ENCODE measurements around the gene SHF. TPM values are rescaled to one million over a fixed set of nuclear protein-coding genes. Genes with fewer than 3 reads are reported as not detected.

The SHF gene
- total RNA-seq, 1 donor from 2014 or later, result 61.1 TPM

DNA sequence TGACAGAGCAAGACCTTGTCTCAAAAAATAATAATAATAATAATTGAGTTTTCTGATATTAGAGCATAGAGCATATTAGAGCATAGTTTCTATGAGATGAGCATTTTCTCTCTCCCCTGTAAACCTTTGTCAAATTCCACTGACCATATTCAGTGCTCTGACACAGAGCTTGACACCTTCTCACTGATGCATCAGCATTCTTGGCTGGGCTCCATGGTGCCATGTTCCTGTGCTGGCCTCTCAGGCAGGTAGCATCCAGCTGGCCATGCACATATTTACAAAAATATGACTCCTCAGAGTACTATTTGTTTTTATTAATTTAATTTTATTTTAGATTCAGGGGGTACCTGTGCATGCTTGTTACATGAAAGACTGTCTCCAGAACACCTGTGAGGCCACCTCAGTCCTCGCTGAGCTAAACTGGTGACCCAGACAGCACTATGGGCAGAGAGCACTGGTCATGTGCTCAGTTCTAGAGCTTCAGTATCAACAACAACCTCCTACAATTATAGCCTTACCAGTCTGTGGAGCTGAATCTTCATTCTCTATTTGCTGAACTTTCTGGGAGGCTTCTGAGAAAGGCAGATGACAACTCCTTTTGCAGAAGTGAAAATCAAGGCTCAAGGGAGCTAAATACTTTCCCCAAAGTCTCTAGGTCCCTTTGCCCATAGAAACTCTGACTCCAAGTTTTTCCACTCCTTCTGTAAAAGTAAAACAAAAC is 42.6 kb upstream of the SHF start:
- Mint-ChIP-seq H3K27me3 (no peaks in the 10 kb centered on the region), H3K4me3 (ENCODE audit: low read depth) (no peak overlapping the region), H3K36me3 (ENCODE audit: insufficient read depth) (peaks cover 3% of the 10 kb centered on the region), H3K4me1 (ENCODE audit: low read depth) (peaks cover 5% of the 10 kb centered on the region), H3K9me3 (ENCODE audit: low read depth) (peaks cover 17% of the 10 kb centered on the region), H3K27ac (no peak overlapping the region)
- no peak for DNase-seq (ENCODE audit: low spot score, unreplicated experiment)
- TF ChIP-seq, protein P1, sequence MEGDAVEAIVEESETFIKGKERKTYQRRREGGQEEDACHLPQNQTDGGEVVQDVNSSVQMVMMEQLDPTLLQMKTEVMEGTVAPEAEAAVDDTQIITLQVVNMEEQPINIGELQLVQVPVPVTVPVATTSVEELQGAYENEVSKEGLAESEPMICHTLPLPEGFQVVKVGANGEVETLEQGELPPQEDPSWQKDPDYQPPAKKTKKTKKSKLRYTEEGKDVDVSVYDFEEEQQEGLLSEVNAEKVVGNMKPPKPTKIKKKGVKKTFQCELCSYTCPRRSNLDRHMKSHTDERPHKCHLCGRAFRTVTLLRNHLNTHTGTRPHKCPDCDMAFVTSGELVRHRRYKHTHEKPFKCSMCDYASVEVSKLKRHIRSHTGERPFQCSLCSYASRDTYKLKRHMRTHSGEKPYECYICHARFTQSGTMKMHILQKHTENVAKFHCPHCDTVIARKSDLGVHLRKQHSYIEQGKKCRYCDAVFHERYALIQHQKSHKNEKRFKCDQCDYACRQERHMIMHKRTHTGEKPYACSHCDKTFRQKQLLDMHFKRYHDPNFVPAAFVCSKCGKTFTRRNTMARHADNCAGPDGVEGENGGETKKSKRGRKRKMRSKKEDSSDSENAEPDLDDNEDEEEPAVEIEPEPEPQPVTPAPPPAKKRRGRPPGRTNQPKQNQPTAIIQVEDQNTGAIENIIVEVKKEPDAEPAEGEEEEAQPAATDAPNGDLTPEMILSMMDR (IDR thresholded peaks at IDR 0.05; ENCODE audit: unreplicated experiment), result no peak

GRCh38 chr15:45228931-45229330 is 41.2 kb upstream of the SHF start:
- peaks cover 15% of the 10 kb centered on the region for H3K4me1 Mint-ChIP-seq (ENCODE audit: low read depth)
- H3K36me3 Mint-ChIP-seq (ENCODE audit: insufficient read depth), result peaks cover 3% of the 10 kb centered on the region
- H3K9me3 Mint-ChIP-seq (ENCODE audit: low read depth), result peaks cover 16% of the 10 kb centered on the region
- no peaks in the 10 kb centered on the region for H3K27me3 Mint-ChIP-seq
- DNase-seq (ENCODE audit: low spot score, unreplicated experiment), result no peak
- TF ChIP-seq, protein P1 (IDR thresholded peaks at IDR 0.05; ENCODE audit: unreplicated experiment), result no peak
- H3K4me3 Mint-ChIP-seq (ENCODE audit: low read depth), result no peak overlapping the region
- H3K27ac Mint-ChIP-seq, result no peak overlapping the region

GRCh38 chr15:45225506-45226273 is 37.9 kb upstream of the SHF start:
- no peak overlapping the region for H3K27ac Mint-ChIP-seq
- peaks cover 17% of the 10 kb centered on the region for H3K4me1 Mint-ChIP-seq (ENCODE audit: low read depth)
- peaks cover 2% of the 10 kb centered on the region for H3K27me3 Mint-ChIP-seq
- TF ChIP-seq, protein P1 (IDR thresholded peaks at IDR 0.05; ENCODE audit: unreplicated experiment), result no peak
- no peak overlapping the region for H3K4me3 Mint-ChIP-seq (ENCODE audit: low read depth)
- H3K9me3 Mint-ChIP-seq (ENCODE audit: low read depth), result peaks cover 11% of the 10 kb centered on the region
- peaks cover 2% of the 10 kb centered on the region for H3K36me3 Mint-ChIP-seq (ENCODE audit: insufficient read depth)
- DNase-seq (ENCODE audit: low spot score, unreplicated experiment), result no peak

DNA sequence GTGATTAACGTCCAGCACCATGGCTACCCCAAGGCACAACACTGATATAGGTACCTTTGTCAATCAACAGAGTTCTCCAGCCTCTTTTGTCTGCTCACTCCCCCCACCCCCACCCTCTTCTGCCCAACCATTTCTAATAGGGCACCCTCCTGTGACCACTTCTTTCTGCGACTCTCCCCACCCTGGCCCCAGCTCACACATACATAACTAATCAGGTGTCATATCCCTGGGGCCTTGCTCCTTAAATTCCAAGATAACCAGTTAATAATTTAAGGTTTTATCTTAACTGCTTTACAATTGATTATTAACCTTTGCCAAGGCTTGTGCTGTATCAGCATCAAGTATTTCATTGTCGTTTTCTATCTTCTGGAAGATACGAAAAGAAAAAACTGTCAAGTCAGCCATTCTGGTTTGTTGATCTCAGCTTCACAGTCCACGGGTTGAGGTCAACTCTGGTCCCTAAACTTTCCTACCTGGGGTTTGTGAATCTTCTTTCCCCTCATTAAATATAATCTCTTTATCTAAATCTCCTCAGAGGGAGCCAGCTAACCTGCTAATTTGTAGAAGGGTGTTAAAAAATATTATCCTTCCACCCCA is 37.0 kb upstream of the SHF start:
- Mint-ChIP-seq H3K27ac (no peak overlapping the region), H3K36me3 (ENCODE audit: insufficient read depth) (peaks cover 2% of the 10 kb centered on the region), H3K9me3 (ENCODE audit: low read depth) (peaks cover 11% of the 10 kb centered on the region), H3K4me3 (ENCODE audit: low read depth) (no peak overlapping the region), H3K27me3 (peaks cover 2% of the 10 kb centered on the region), H3K4me1 (ENCODE audit: low read depth) (peaks cover 17% of the 10 kb centered on the region)
- DNase-seq (ENCODE audit: low spot score, unreplicated experiment), result no peak
- TF ChIP-seq, protein P1 (IDR thresholded peaks at IDR 0.05; ENCODE audit: unreplicated experiment), result no peak

DNA sequence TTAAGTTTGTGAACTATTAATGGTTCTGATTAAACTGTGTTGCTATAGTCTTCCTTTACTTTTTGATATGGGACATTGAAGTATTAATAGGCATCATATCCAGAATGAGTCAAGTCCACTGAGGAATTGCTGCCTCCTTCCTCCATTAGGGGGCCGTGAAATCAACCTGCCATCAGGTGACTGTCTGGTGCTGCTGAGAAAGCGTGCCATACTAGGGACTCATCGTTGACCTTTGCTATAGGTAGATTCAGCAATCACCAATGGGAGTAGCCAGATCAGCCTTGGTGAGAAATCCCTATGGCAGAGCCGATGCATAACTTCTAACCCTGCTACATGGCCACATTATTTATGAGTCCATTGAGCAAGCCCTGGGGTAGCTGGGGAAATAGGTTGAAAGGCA is 34.2 kb upstream of the SHF start:
- H3K36me3 Mint-ChIP-seq (ENCODE audit: insufficient read depth), result peaks cover 2% of the 10 kb centered on the region
- H3K27ac Mint-ChIP-seq, result no peak overlapping the region
- no peak overlapping the region for H3K4me3 Mint-ChIP-seq (ENCODE audit: low read depth)
- H3K4me1 Mint-ChIP-seq (ENCODE audit: low read depth), result peaks cover 19% of the 10 kb centered on the region
- peaks cover 11% of the 10 kb centered on the region for H3K9me3 Mint-ChIP-seq (ENCODE audit: low read depth)
- TF ChIP-seq, protein P1 (IDR thresholded peaks at IDR 0.05; ENCODE audit: unreplicated experiment), result no peak
- peaks cover 2% of the 10 kb centered on the region for H3K27me3 Mint-ChIP-seq
- DNase-seq (ENCODE audit: low spot score, unreplicated experiment), result no peak
